ENCODE results near the gene PCBP3. TPM values are rescaled to one million over a fixed set of nuclear protein-coding genes. Genes with fewer than 3 reads are reported as not detected.
"Not testable (repeated sequence)": the region's sequence is repeated elsewhere in the genome, so short reads cannot be mapped to it uniquely, and the experiment has no call there.

PCBP3 gene
- total RNA-seq, 1 donor from 2014 or later, result not detected

DNA sequence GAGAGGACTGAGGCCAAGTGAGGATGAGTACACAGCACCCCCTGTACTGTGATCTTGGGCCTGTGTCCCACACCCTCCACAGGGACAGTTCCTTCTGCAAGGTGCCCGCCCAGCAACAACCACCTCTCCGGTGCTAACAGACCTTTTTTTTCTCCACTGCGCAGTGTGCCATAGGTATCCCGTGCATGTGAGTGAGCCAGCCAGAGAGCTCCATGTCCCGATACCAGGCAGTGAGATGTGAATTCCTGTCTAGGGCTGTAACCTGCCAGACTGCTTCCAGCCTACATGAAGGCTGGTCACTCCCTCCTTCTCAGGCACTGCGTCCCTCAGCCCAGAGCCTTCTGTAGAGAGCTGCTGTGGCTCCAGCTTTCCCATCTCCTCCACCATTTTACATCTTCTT, 56.9 kb downstream of the PCBP3 start:
- H3K4me3 ChIP-seq (ENCODE audit: low read depth, low read length), result no peak overlapping the region
- no peak for DNase-seq (ENCODE audit: low read depth)
- TF ChIP-seq, protein P1, sequence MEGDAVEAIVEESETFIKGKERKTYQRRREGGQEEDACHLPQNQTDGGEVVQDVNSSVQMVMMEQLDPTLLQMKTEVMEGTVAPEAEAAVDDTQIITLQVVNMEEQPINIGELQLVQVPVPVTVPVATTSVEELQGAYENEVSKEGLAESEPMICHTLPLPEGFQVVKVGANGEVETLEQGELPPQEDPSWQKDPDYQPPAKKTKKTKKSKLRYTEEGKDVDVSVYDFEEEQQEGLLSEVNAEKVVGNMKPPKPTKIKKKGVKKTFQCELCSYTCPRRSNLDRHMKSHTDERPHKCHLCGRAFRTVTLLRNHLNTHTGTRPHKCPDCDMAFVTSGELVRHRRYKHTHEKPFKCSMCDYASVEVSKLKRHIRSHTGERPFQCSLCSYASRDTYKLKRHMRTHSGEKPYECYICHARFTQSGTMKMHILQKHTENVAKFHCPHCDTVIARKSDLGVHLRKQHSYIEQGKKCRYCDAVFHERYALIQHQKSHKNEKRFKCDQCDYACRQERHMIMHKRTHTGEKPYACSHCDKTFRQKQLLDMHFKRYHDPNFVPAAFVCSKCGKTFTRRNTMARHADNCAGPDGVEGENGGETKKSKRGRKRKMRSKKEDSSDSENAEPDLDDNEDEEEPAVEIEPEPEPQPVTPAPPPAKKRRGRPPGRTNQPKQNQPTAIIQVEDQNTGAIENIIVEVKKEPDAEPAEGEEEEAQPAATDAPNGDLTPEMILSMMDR (conservative IDR thresholded peaks at IDR 0.05; ENCODE audit: low read depth, low read length), result no peak

DNA sequence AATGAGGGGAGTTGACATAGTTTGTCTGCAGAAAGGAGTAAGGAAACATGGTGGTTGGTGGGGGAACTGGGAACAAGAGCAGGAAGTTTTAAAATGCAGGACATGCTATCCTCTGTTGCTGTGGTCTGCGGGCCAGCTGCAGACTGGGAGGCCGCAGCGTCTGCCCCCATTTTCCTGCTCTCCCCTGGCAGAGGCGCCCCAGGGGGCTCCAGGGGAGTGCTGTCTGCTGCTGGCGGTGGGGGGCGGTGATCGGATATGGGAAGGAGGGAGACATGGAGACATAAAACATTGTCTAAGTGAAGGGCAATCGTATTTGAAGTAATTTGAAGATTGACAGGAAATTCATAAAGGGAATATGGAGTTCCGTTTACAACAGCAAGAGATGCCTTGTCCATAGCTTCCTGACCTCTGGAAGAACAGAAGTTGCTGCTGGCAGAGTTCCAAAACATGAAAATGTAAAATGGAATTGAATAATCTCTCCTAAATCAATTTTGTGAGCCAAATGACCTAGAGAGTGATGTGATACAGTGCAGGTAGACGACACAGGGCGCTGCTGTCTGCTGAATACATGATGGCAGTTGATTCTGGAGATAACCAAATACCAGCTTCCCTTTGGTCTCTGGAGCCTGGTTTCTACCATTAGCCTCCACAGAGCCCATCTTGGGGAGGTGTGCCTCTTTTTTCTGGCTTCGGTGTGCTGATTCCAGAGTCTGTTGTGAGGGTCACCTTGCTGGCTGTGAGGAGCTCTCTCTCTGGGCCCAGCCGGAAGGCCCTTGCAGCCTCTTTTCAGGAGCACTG, 61.0 kb downstream of the PCBP3 start:
- no peak overlapping the region for H3K4me3 ChIP-seq (ENCODE audit: low read depth, low read length)
- TF ChIP-seq, protein P1 (conservative IDR thresholded peaks at IDR 0.05; ENCODE audit: low read depth, low read length), result no peak
- DNase-seq (ENCODE audit: low read depth), result no peak

GRCh38 chr21:45706299-45706698, 62.8 kb downstream of the PCBP3 start:
- H3K4me3 ChIP-seq (ENCODE audit: low read depth, low read length), result no peak overlapping the region
- TF ChIP-seq, protein P1 (conservative IDR thresholded peaks at IDR 0.05; ENCODE audit: low read depth, low read length), result no peak
- DNase-seq (ENCODE audit: low read depth), result no peak

- TF ChIP-seq, protein P1 (conservative IDR thresholded peaks at IDR 0.05; ENCODE audit: low read depth, low read length), result no peak
- DNase-seq (ENCODE audit: low read depth), result no peak
- no peak overlapping the region for H3K4me3 ChIP-seq (ENCODE audit: low read depth, low read length)
Observed at GRCh38 chr21:45709173-45709572, 65.6 kb downstream of the PCBP3 start.

DNA sequence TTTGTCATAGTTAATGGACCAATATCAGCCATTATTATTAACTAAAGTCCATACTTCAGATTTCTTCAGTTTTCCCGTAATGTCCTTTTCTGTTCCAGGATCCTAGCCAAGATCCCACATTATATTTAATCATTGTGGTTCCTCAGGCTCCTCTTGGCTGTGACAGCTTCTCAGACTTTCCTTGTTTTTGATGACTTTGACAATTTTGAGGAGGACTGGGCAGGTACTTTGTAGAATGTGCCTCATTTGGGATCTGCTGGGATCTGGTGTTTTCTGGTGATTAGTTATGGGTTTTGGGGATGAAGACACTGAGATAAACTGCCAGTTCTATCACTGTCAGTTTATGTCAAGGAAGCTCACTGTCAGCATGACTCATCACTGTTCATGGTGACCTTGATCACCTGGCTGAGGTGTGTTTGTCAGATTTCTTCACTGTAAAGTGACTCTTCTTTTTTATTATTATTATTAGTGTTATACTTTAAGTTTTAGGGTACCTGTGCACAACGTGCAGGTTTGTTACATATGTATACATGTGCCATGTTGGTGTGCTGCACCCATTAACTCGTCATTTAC, 66.3 kb downstream of the PCBP3 start:
- TF ChIP-seq, protein P1 (conservative IDR thresholded peaks at IDR 0.05; ENCODE audit: low read depth, low read length), result no peak
- no peak overlapping the region for H3K4me3 ChIP-seq (ENCODE audit: low read depth, low read length)
- no peak for DNase-seq (ENCODE audit: low read depth)

- DNase-seq (ENCODE audit: low read depth); H3K4me3 ChIP-seq (ENCODE audit: low read depth, low read length): not testable (repeated sequence)
Observed at GRCh38 chr21:45710306-45710705, 66.8 kb downstream of the PCBP3 start.

DNA sequence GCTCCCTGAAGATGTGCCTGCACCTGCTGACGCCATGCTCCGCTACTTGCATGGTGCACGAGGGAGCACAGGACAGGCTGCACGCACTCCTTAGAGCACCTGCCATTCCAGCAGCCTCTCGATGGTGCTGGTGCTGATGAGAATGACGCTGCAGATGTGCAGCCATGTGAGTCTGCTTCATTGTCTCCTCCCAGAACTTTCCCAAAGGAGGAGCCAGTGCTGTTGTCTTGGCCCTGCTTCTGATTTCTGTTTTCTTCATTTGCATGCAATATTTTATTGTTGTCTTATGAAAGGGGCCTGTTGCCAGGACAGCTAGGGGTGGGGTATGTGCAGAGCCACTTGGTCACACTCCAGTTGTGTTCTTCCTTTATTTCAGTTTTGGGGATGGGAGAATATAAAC, 70.1 kb downstream of the PCBP3 start:
- DNase-seq (ENCODE audit: low read depth), result no peak
- no peak overlapping the region for H3K4me3 ChIP-seq (ENCODE audit: low read depth, low read length)
- TF ChIP-seq, protein P1 (conservative IDR thresholded peaks at IDR 0.05; ENCODE audit: low read depth, low read length), result no peak
